Adrenal gland (tissue), 5 donors: ENCODE measurements around the gene ZNF593.

Experiments
- POLR2A ChIP-seq, 2 donors: fragments of 450-650 bp; IDR thresholded peaks; one replicate each; pipeline ENCODE4 v1.6.1; 2017; ENCODE audit warnings: antibody characterized with exemption in 2 of 2, mild to moderate bottlenecking in 2 of 2, moderate library complexity in 1 of 2
- TF ChIP-seq, protein P1 (sequence below), 6 experiments: fragments of 450-650 bp in 4 of 6; fragments of 200-600 bp in 2 of 6; sonication (generic) in 1 of 6; IDR thresholded peaks; 1 replicate in 5 of 6; 2 replicates in 1 of 6; pipeline versions ENCODE4 v1.5.1 to v1.8.0; 2016 to 2021; ENCODE audit warnings: antibody characterized with exemption in 6 of 6, mild to moderate bottlenecking in 2 of 6, moderate library complexity in 1 of 6
- donor health status: DM: no; HTN: no; CAD: no.

DNA sequence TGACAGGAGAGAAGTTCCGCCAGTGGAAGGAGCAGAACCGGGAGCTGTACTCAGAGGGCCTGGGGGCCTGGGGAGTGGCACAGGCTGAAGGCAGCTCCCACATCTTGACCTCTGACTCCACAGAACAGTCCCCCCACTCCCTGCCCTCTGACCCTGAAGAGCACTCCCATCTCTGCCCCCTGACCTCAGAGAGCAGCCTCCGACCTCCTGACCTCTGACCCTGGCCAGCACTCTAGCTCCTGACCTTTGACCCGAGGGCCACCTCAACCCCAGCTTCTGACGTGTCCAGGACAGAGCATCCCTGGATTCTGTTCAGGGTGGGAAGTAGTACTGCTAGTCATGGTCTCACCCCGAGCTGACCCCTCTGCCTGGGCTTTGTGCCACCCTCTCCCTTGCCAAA is 19.6 kb downstream of the ZNF593 start:
- no peak for TF ChIP-seq POLR2A (IDR thresholded peaks at IDR 0.05)
- TF ChIP-seq, protein P1, sequence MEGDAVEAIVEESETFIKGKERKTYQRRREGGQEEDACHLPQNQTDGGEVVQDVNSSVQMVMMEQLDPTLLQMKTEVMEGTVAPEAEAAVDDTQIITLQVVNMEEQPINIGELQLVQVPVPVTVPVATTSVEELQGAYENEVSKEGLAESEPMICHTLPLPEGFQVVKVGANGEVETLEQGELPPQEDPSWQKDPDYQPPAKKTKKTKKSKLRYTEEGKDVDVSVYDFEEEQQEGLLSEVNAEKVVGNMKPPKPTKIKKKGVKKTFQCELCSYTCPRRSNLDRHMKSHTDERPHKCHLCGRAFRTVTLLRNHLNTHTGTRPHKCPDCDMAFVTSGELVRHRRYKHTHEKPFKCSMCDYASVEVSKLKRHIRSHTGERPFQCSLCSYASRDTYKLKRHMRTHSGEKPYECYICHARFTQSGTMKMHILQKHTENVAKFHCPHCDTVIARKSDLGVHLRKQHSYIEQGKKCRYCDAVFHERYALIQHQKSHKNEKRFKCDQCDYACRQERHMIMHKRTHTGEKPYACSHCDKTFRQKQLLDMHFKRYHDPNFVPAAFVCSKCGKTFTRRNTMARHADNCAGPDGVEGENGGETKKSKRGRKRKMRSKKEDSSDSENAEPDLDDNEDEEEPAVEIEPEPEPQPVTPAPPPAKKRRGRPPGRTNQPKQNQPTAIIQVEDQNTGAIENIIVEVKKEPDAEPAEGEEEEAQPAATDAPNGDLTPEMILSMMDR (IDR thresholded peaks at IDR 0.05) = no peak
